GM19328 (cell line): ENCODE data around the gene TMEM163.
"Not testable (repeated sequence)": the region's sequence is repeated elsewhere in the genome, so short reads cannot be mapped to it uniquely, and the experiment has no call there.

Experiments
- ATAC-seq: cut with Tn5 transposase; IDR thresholded peaks from one replicate; pipeline ENCODE4 v1.9.1; 2021; ENCODE audit warnings: mild to moderate bottlenecking, moderate library complexity; ENCODE audit not compliant: unreplicated experiment

The TMEM163 gene

DNA sequence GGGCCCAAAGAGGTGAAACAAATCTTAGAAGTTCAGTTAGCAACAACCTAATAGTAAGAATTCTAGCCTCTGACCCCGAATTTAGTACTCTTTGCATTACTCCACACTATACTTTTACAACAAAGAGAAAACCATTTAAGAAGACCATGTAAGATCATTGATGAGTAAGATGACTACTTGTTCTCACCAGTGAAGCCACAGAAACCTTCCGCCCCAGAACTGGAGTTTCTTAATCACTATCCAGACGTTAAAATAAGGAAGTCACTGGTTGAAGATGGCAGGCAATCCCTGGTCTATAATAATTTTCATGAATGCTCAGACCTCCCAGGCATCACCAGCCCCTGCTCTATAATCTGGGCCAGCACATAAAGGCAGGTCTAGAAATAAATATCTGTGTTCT is 95.0 kb downstream of the TMEM163 start:
- ATAC-seq: peak; percentile 83

DNA sequence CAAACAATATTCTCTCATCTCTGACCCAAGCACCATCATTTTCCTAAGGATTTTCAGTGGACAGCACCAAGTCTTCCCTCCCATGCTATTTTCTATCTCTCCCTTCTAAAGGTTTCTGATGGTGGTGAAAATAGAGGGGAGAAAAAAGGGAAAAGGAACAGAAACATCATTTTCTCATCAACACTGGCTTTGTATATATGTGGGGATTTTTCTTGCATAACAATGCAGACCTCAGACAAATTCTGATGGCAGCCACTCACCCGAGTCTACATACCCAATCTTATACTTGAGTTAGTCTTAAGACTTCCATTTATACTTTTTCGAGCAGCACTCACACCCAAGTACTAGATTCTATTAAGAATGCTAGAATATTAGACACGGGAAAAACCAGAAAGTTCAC is 95.8 kb downstream of the TMEM163 start:
- no peak for ATAC-seq

DNA sequence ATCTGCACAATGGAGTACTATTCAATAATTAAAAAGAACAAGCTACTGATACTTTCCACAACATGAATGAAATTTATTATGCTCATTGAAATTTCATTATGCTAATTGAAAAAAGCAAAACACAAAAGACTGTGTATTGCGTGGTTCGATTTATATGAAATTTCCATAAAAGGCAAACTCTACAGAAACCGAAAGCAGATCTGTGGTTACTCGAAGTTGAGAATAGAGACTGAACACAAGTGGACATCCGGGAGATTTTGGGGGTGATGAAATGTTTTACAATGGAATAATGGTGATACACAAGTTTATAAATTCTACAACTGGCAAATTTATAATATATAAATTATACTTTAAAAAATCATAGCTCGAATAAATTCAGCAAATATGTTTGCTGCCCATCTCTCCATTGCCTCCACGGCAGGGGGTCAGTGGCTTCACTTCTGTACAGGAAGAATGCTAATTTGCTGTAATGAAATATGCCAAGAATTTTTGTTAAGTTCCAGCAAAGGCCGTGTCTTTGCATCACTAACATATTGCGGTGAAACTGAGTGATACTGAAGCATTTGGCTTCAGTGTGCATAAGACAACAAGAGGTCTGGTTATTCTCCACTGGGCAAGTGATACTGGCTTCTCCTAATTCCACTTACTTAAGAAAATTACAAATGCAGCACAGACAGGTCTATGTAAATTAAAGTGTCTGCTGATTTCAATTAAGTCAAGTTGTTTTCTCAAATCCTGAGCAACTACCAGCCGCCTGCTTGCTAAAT is 96.7 kb downstream of the TMEM163 start:
- ATAC-seq: no peak

DNA sequence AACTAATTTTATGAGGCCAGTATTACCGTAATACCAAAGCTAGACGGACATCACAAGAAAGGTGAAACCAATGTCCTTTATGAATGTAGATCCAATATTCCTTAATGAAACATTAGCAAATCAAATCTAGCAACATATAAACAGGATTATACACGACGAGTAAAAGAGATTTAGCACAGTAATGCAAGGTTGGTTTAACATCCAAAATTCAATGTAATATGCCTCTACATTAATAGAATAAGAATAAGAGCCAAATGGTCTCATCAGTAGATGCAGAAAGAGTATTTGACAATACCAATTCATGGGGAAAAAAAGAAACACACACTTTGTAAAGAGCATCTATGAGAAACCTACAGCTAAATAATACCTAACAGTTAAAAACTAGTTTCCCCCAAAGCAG is 99.5 kb downstream of the TMEM163 start:
- ATAC-seq: no peak

DNA sequence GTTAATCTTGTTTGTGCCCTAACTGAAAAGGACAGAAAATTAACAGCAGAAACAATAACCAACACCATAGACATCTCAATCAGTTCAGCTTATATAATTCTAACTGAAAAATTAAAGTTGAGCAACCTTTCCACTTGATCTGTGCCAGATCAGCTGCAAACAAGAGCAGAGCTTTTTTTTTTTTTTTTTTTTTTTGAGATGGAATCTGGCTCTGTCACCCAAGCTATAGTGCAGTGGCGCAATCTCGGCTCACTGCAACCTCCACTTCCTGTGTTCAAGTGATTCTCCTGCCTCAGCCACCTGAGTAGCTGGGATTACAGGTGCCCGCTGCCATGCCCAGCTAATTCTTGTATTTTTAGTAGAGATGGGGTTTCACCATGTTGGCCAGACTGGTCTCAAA is 103.3 kb downstream of the TMEM163 start:
- ATAC-seq: not testable (repeated sequence)

DNA sequence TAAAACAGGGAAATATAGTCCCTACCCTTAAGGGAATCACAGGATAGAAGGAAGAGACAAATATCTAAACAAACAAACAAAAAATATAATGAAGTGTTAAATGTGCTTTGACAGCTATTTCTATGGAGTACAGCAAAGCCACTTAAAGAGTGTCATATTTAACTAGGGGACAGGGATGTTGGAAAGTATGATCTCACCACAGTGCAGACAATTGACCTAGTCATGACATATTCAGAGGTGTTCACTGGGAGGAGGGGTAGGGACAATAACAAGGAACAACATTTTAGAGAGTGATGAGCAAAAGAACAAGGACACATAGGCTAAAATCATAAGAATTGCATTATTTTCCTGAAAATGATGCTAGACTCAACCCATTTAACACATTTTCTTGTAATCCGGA is 107.5 kb downstream of the TMEM163 start:
- ATAC-seq: no peak

DNA sequence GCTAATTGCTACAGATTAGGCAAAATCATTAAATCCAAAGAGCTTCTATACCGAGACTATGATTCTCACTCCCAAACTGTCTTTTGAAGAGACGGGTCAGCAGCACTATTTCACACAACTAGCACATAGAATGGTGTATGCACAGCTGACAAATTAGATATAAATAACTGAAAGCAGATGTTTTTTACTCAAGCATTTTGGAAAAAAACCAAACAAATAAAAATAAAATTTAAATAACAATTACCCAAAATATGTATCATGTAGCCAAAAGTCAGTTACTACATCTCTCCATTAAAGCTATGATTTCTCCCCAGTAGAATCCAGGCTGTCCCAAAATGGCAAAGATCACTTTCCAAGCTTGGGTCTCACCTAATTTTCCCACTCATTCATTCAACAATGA is 107.9 kb downstream of the TMEM163 start:
- ATAC-seq: no peak

DNA sequence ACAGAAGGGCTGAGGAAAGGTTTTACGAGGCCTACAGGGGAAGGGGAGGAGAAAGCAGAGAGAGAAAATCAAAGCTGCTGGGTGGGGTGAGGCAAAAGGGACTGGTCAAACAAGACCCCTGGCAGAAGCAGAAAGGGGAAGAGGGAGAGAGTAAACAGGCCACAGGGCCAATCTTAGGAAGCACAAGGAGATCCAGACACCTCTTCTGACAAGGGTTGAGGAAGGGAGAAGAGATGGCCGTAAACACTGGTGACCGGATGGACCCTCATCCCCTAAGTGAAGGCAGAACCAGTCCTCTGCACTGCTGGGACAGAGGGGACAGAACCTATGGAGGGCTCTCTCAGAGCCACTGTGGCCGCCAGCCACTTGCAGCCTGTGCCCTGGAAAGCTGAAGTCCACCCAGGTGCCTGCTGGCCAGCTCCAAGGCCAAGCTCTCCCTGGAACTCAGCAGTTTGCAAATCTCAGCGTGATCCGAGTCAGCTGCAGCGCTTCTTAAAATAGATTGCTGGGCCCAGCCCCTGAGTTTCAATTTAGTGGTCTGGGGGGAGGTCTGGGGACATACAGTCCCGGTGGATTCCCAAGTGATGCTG is 108.8 kb downstream of the TMEM163 start:
- ATAC-seq: no peak

DNA sequence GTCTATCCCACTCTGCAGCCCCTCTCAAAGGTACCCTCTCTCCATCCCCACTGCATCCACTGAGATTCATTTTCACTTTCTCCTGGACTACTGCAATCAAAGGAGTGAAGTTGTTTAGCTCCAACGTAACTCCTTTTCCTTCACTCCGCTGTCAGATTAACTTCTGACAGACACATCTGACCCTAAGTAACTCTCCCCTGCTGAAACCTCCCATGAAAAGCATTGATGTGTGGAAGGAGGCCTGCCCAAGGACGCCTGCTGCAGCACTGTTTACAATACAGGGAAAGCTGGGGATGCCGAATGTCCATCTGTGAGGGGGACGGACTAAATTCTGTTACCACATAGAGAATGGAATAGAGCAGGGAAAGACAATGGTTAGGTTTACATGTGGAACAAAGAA is 114.8 kb downstream of the TMEM163 start:
- no peak for ATAC-seq

DNA sequence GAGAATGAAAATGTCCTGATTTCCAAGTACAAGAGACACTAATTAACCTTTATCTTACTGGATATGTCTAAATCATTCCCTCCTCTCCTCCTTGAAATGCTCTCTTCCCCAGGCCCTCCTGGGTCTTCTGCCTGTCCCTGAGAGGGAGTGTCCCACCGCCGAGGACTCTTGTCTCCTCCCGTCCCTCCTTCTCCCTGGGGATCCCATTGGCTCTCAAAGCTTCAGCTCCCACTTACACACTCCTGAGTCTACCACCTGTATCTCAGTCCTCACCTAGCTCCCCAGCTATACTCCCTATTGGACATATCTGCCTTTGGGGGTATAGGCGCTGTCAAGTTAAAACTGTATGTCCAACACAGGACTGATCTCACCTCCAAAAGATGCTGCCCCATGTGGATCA is 116.1 kb downstream of the TMEM163 start:
- ATAC-seq: no peak

DNA sequence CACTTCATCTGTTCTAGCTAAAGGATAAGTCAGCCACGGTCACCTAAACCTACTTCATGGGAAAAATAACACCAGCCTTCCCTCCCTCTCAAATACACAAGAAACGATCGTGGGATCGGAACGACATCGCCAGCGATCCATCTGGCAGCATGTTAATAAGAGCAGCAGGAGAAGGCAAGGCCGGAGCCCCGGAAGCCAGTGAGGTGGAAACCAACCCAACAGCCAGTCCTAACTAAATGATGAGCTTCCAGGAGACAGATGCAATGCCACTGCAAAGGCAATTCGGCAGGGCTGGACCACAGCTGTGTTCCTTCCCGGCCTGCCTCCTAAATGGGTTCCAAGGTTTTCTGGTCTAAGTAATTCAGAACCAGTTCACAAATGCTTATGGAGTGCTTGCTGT is 117.5 kb downstream of the TMEM163 start:
- ATAC-seq: no peak

DNA sequence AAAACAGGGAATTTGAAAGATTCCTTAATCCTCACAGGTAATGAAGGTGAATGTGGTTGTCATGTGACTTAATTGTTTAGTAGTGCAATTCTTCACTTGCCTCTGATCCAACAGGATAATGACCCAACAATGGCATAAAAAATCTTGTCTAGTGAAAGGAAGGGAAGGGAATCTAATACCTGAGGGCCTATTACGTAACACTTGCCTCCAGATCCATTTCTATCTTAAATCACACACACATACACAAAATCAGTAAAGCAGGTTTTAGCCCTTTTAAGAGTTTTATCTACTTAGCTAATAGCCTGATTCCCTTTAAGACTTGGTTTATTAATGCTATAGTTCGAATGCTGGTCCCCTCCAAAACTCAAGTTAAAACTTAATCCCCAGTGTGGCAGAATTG is 118.6 kb downstream of the TMEM163 start:
- ATAC-seq: no peak

DNA sequence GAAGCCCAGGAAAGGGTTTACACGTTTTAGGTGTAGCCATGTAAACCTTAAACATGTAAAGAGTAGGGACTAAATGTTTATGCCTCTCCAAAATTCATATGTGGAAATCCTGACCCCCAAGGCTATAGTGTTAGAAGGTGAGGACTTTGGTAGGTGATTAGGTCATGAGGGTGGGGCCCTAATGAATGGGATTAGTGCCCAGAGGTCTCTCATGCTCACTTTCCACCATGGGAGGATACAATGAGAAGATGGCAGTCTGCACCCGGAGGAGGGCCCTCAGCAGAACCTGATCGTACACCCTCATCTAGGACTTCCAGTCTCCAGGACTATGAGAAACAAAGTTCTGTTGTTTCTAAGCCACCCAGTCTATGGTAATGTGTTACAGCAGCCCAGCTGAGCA is 119.6 kb downstream of the TMEM163 start:
- no peak for ATAC-seq

DNA sequence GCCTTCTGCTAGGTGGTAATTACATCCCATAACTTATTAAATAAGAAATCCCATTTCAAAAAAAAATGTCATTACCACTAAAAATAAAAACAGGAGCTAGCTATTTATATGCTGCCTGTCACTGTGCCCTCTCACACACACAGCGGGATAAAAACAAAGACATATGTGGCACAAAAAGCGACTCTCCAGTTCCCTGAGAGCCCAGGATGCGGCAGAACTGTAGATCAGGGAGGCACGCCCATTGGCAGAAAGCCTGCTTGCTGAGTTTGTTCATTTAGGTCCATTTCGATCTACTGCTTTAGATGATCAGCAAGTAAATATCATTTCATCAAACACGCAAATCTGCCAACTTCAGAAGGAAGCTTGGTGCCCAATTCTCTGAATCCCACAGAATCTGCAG is 124.4 kb downstream of the TMEM163 start:
- no peak for ATAC-seq

DNA sequence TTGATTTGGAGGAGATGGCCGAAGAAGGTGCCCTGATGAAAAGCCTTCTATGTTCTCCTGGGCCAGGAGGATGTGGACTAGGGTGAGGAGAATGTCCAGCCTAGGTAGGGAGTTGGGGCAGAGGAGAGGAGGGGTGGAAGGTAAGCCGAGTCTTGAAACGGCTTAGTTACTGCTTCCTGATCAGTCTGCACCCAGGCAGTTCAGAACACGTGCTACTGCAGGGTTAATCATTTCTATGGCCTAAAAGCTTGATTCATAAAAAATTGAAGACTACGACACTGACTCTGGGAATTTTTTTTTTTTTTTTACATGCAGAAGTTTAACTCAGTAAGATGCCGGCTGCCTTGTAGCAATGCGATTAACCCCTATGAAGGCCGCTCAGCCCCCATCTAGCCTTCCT is 125.3 kb downstream of the TMEM163 start:
- no peak for ATAC-seq

DNA sequence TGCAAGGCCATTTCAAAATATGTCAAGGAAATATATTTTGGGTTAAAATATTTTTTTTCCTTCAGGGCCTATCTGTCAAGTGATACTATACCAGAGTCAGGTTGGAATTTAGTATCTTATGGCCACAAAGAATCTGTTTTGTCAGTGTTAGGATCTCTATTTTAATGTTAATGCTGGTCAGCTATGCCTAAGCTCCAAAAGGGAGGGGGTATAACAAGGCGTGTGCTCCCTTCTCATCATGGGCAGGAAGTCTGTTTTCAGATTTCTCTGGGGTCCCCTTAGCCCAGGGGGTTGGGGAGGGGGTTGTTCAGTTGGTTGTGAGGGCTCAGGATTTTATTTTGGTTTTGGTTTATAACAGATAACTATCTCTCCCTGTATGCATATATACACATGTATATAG is 126.4 kb downstream of the TMEM163 start:
- no peak for ATAC-seq

DNA sequence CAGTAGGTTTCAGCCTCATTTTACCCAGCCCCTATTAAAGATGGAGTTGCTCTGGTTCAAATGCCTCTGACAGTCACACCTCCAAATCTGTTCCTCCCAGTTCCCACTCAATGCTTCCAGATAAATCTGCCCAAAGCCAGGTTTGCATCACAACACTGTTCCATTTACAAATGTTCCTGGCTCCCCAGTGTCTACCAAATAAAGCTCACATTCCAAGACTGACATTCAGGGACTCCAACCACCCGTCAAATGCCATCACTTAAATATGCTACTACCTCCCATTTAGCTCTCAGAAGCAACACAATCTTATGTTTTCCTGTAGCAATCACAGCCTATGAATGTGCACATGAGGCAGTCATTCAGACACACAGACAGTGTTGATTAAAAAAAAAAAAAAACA is 127.3 kb downstream of the TMEM163 start:
- ATAC-seq: no peak

DNA sequence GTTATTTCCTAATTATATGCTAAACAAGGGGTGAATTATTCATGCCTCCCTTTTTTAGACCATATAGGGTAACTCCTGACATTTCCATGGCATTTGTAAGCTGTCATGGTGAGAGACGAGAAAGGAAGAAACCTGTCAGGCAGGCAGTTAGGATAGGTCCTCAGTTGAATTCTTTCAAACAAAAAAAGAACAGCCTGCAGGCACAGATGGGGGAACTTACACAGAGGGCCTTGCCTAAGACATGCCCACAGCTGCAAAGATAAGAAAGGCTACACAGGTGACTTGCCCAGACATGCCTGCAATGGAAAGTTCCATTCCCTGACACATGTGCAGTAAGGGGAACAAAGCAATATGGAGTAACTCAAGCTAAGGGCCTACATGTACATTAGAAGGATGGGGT is 128.1 kb downstream of the TMEM163 start:
- no peak for ATAC-seq

DNA sequence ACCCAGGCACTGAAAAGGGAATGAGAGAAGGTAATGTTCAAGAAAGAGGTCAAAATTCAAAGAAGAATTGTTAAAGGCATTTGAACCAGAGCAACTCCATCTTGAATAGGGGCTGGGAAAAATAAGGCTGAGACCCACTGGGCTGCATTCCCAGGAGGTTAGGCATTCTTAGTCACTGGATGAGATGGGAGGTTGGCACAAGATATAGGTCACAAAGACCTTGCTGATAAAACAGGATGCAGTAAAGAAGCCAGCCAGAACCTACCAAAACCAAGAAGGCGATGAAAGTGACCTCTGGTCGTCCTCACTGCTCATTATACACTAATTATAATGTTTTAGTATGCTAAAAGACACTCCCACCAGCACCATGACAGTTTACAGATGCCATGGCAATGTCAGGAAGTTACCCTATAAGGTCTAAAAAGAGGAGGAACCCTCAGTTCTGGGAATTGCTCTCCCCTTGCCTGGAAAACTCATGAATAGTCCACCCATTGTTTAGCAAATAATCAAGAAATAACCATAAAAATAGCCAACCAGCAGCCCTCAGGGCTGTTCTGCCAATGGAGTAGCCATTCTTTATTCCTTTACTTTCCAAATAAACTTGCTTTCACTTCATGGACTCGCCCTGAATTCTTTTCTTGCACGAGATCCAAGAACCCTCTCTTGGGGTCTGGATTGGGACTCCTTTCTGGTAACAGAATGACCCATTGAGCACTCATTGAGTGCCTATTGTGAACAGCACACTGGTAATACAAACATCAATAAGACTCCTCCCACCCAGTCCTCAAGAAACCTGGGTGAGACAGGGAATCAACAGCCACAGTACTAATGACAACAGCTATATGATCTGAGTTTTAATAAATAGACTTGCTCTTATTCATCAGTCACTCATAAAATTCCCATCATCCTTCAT is 129.4 kb downstream of the TMEM163 start:
- not testable (repeated sequence) for ATAC-seq

DNA sequence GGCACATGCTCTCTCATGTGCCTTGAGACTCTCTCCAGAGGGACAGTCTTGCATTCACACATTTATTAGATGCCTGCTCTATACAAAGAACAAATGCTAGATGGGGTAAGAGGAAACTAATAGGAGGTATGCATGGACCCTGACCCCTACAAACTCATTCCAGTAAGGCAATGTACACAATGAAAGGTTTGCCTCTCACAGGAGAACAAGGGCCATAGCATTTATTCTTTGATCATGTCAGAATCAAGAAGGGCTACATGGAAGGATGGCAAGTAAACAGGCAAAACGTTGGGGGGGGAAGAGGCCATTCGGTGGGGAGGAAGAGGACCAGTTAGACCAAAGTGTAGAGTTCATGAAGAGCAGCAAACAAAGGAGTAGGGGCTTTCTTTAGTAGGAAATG is 130.2 kb downstream of the TMEM163 start:
- no peak for ATAC-seq

DNA sequence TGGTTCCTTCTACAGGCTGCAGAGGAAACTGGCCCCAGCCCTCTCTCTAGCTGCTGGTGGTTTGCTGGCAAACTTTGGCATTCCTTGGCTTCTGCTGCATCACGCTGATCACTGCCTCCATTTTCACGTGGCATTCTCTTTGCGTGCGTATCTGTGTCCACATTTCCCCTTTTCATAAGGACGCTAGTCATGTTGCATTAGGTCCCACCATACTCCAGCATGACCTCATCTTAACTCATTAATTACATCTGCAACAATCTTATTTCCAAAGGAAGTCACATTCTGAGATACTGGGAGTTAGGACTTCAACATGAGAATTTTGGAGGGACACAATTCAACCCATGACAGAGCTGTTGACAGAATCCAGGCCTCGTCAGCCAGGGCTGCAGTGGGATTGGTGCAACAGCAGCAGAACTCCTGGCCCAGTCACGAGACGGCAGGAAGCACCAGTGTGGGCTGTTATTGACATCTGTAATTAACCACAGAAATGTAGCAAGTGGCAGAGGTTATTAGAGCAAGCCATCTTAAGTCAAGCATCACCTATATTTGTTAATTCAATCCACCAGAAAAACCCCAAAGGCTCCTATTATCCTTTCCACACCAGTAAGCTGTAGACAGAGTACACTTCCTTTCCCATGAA is 132.4 kb downstream of the TMEM163 start:
- ATAC-seq: no peak
